ENCODE measurements around the gene MAF. TPM values are rescaled to one million over a fixed set of nuclear protein-coding genes. Genes with fewer than 3 reads are reported as not detected.

Gene MAF
- total RNA-seq, 2 donors from 2014 or later: 10.9 to 31.3 TPM

DNA sequence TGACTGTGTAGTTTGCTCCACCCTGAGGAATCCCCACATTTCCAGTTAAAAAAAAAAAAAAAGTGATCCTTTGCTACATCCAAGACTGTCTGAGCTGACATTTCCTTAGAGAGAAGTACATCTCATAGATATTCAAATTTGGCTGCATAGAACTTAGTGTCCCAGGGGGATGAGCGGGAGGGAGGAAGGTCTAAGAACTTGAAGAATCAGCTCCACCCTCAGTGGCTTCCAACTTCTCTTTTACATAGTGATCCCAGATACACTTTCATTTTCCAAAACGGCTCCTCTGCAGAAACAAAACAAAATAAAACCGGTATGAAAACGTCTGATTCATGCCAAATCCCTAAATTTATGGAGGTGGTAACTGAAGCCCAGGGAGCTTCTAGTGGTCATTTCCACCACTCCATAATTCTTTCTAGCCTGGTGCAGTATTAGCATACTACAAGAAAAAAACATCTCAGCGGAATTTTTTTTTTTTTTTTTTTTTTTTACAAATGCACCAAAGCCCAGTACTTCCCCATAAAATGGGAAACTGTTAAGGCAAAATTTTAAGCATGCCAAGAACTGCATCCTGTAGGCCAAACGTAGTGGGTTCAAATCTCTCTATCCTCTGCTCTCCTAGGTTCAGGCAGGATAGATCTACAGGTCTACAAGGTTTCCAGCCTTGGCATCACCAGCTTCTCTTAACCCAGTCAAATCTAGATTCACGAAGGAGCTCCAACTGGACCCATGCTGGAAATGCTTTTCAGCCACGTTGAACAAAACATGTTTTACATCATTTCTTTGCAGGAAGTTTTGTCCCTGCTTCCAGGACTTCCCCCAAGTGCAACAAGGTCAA, 29.3 kb downstream of the MAF start:
- ATAC-seq: no peak

DNA sequence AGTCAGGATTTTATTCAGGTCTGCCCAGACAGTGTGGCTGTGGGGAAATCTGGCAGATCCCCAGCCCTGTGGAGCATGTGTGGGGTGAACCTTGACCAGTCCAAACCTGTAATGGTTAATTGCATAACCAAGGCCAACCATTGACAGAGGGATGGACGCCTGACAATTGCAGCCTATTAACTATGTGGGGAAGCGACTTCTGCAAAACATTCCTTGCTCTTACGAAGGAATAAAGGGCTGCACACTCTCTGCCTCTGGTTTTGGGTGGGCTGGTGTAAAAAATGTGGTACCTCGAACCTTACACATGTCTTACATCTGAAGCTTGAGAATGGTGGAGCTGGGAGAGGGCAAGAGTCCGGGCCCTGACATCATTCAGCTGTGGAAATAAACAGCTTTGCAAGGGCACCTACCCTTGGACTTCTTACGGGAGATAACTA, 35.8 kb downstream of the MAF start:
- intact Hi-C loops (cut with DNase I): no loop called here
- TF ChIP-seq POLR2A (IDR thresholded peaks at IDR 0.05): no peak
- TF ChIP-seq, protein P1, sequence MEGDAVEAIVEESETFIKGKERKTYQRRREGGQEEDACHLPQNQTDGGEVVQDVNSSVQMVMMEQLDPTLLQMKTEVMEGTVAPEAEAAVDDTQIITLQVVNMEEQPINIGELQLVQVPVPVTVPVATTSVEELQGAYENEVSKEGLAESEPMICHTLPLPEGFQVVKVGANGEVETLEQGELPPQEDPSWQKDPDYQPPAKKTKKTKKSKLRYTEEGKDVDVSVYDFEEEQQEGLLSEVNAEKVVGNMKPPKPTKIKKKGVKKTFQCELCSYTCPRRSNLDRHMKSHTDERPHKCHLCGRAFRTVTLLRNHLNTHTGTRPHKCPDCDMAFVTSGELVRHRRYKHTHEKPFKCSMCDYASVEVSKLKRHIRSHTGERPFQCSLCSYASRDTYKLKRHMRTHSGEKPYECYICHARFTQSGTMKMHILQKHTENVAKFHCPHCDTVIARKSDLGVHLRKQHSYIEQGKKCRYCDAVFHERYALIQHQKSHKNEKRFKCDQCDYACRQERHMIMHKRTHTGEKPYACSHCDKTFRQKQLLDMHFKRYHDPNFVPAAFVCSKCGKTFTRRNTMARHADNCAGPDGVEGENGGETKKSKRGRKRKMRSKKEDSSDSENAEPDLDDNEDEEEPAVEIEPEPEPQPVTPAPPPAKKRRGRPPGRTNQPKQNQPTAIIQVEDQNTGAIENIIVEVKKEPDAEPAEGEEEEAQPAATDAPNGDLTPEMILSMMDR (IDR thresholded peaks at IDR 0.05): no peak
- no peak for ATAC-seq

More for the DNA sequence above, 29.3 kb downstream of the MAF start:
- H3K4me3 ChIP-seq: no peak overlapping the region
- H3K36me3 ChIP-seq (replicated peaks in 1 of 2; ENCODE audit: insufficient read depth in 1 of 2, low read depth in 2 of 2): no peaks in the 10 kb centered on the region
- H3K4me1 ChIP-seq: no peaks in the 10 kb centered on the region
- peak in 1 of 4 donors; percentile 19 for DNase-seq
- H3K27me3 ChIP-seq: peaks cover 0 to 8% of the 10 kb centered on the region in 2 donors
- 48 to 49% methylated on average over 8 of the region's 8 CpGs for WGBS, 2 donors
- TF ChIP-seq POLR2A (IDR thresholded peaks at IDR 0.05): no peak
- TF ChIP-seq, protein P1 (IDR thresholded peaks at IDR 0.05): no peak
- intact Hi-C loops (cut with DNase I): no loop called here
- H3K9me3 ChIP-seq: no peaks in the 10 kb centered on the region
- no peak overlapping the region for H3K27ac ChIP-seq

DNA sequence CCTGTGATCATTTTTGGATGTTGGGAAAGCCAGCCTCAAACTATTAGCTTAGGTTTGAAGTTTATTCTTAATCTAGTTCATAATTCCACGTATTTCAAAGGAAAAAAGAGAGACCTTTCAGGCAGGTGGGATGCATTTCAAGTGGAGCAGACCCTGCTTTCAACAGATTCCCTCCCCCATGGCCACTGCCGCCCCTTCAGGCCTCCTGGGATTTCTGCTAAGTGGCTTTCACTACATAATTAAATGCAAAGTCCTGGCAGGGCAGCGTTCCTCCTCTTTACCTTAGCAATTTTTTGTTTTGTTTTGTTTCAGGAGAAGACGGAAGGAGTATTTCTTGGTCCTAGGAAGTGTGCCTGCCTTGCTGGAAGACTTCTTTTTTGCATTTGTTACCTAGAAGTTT, 36.6 kb downstream of the MAF start:
- Histone ChIP-seq H3K9me3 (no peaks in the 10 kb centered on the region), H3K4me1 (no peaks in the 10 kb centered on the region), H3K27ac (no peak overlapping the region), H3K4me3 (no peak overlapping the region), H3K27me3 (no peaks in the 10 kb centered on the region), H3K36me3 (replicated peaks in 1 of 2; ENCODE audit: insufficient read depth in 1 of 2, low read depth in 2 of 2) (no peaks in the 10 kb centered on the region)
- DNase-seq: no peak
- ATAC-seq: no peak
- no peak for TF ChIP-seq POLR2A (IDR thresholded peaks at IDR 0.05)
- TF ChIP-seq, protein P1 (IDR thresholded peaks at IDR 0.05): no peak
- WGBS, 2 donors: 62 to 82% methylated on average over 4 of the region's 4 CpGs
- intact Hi-C loops (cut with DNase I): no loop called here

More for the DNA sequence above, 35.8 kb downstream of the MAF start:
- no peaks in the 10 kb centered on the region for H3K9me3 ChIP-seq
- no peaks in the 10 kb centered on the region for H3K36me3 ChIP-seq (replicated peaks in 1 of 2; ENCODE audit: insufficient read depth in 1 of 2, low read depth in 2 of 2)
- H3K27me3 ChIP-seq: no peaks in the 10 kb centered on the region
- H3K4me1 ChIP-seq: no peaks in the 10 kb centered on the region
- 64 to 67% methylated on average over 6 of the region's 6 CpGs for WGBS, 2 donors
- DNase-seq: no peak
- H3K27ac ChIP-seq: no peak overlapping the region
- no peak overlapping the region for H3K4me3 ChIP-seq

DNA sequence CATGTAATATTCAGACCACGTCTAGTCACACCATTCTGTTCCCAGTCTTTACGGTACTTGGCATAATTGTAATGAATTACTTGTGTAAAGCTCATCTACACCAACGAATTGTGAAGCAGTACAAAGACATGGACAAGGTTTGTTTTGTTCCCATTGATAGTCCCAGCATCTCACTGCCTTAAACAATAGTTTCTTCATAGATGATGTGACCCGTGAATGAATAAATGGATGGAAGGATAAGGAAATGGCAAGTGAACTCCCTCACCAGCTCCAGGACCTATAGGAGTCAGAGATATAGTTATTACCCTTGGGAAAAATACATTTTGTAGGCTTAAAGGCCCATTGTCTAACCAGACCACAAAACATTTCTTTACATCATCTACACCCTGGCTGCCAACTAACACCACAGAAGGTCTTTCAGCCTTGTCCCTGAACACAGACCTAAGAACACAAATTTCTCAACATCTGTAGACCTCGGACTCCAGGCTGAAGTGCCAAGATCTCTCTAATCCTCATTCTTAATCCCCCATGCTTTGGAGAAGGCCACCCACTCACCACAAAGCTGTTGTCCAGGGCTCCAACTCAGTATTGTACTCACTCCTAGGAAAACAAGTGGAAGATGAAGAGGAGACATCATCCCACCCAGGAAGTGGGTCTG, 38.2 kb downstream of the MAF start:
- no peak for ATAC-seq
- Histone ChIP-seq H3K4me1 (no peaks in the 10 kb centered on the region), H3K27ac (no peak overlapping the region), H3K9me3 (no peaks in the 10 kb centered on the region), H3K4me3 (no peak overlapping the region), H3K36me3 (replicated peaks in 1 of 2; ENCODE audit: insufficient read depth in 1 of 2, low read depth in 2 of 2) (no peaks in the 10 kb centered on the region), H3K27me3 (no peaks in the 10 kb centered on the region)
- no peak for TF ChIP-seq POLR2A (IDR thresholded peaks at IDR 0.05)
- TF ChIP-seq, protein P1 (IDR thresholded peaks at IDR 0.05): no peak
- intact Hi-C loops (cut with DNase I): no loop called here
- WGBS, 2 donors: 72 to 73% methylated on average over 5 of the region's 5 CpGs
- no peak for DNase-seq

Measured in body of pancreas (tissue), 4 donors.